ENCODE measurements around the gene SNTB2. TPM values are rescaled to one million over a fixed set of nuclear protein-coding genes. Genes with fewer than 3 reads are reported as not detected.
A peak's percentile ranks its signal among the peaks of the same experiment; 100 is the strongest.
"Not testable (repeated sequence)": the region's sequence is repeated elsewhere in the genome, so short reads cannot be mapped to it uniquely, and the experiment has no call there.

The SNTB2 gene
- polyA plus RNA-seq, 1 donor: 13.9 TPM

GRCh38 chr16:69239851-69240250 is 52.9 kb downstream of the SNTB2 start:
- DNase-seq: no peak

GRCh38 chr16:69240331-69240730 is 53.4 kb downstream of the SNTB2 start:
- no peak for DNase-seq

GRCh38 chr16:69241926-69242325 is 55.0 kb downstream of the SNTB2 start:
- no peak for DNase-seq

- peak; percentile 39 for DNase-seq
Measured at GRCh38 chr16:69243479-69243878, 56.5 kb downstream of the SNTB2 start.

- no peak for DNase-seq
Measured at GRCh38 chr16:69244336-69244735, 57.4 kb downstream of the SNTB2 start.

GRCh38 chr16:69250081-69250480 is 63.1 kb downstream of the SNTB2 start:
- peak; percentile 45 for DNase-seq

- DNase-seq: peak; percentile 67
Measured at GRCh38 chr16:69253870-69254341, 66.9 kb downstream of the SNTB2 start.

- not testable (repeated sequence) for DNase-seq
Measured at GRCh38 chr16:69259428-69259764, 72.4 kb downstream of the SNTB2 start.

GRCh38 chr16:69260019-69260418 is 73.1 kb downstream of the SNTB2 start:
- no peak for DNase-seq

- DNase-seq: no peak
Measured at GRCh38 chr16:69260506-69260905, 73.5 kb downstream of the SNTB2 start.

GRCh38 chr16:69266334-69267063 is 79.5 kb downstream of the SNTB2 start:
- no peak for DNase-seq

- DNase-seq: no peak
Measured at GRCh38 chr16:69267633-69268032, 80.7 kb downstream of the SNTB2 start.

- DNase-seq: no peak
Measured at GRCh38 chr16:69270395-69270794, 83.4 kb downstream of the SNTB2 start.

GRCh38 chr16:69270831-69271230 is 83.9 kb downstream of the SNTB2 start:
- no peak for DNase-seq

GRCh38 chr16:69273009-69273408 is 86.0 kb downstream of the SNTB2 start:
- no peak for DNase-seq

- DNase-seq: no peak
Measured at GRCh38 chr16:69274699-69275235, 87.8 kb downstream of the SNTB2 start.

GRCh38 chr16:69276148-69277115 is 89.5 kb downstream of the SNTB2 start:
- peak; percentile 90 for DNase-seq

GRCh38 chr16:69277413-69277812 is 90.4 kb downstream of the SNTB2 start:
- no peak for DNase-seq

- DNase-seq: no peak
Measured at GRCh38 chr16:69283851-69284250, 96.9 kb downstream of the SNTB2 start.

- DNase-seq: no peak
Measured at GRCh38 chr16:69285240-69285639, 98.3 kb downstream of the SNTB2 start.

GRCh38 chr16:69286941-69287713 is 100.2 kb downstream of the SNTB2 start:
- peak; percentile 73 for DNase-seq

- DNase-seq: not testable (repeated sequence)
Measured at GRCh38 chr16:69291657-69292056, 104.7 kb downstream of the SNTB2 start.

All from hindlimb muscle (tissue), 1 donor.